Suppressor macrophage treated with lipopolysaccharide for 1 hour (primary cell): Measurements from ENCODE around the gene FOSL2.
A peak's percentile ranks its signal among the peaks of the same experiment; 100 is the strongest.

Experiments used
- DNase-seq, 3 donors: peaks; one replicate each; pipeline ENCODE4 v3.0.0-alpha.2; 2020 to 2022

The FOSL2 gene

GRCh38 chr2:28413899-28414295 is 21.2 kb downstream of the FOSL2 start:
- no peak for DNase-seq

DNA sequence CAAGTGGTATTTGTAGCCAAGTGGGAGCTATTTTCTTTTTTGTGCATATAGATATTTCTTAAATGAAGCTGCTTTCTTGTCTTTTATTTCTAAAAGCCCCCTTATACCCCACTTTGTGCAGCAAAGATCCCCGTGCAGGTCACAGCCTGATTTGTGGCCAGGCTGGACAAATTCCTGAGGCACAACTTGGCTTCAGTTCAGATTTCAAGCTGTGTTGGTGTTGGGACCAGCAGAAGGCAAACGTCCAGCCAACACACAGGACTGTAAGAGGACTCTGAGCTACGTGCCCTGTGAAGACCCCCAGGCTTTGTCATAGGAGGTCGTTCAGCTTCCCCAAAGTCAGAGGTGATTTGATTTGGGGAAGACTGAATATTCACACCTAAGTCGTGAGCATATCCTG is 21.9 kb downstream of the FOSL2 start:
- DNase-seq, result no peak

- DNase-seq, result no peak
These were observed 22.4 kb downstream of the FOSL2 start for GRCh38 chr2:28415010-28415409.

- DNase-seq, result no peak
These were observed 23.1 kb downstream of the FOSL2 start for GRCh38 chr2:28415715-28416114.

DNA sequence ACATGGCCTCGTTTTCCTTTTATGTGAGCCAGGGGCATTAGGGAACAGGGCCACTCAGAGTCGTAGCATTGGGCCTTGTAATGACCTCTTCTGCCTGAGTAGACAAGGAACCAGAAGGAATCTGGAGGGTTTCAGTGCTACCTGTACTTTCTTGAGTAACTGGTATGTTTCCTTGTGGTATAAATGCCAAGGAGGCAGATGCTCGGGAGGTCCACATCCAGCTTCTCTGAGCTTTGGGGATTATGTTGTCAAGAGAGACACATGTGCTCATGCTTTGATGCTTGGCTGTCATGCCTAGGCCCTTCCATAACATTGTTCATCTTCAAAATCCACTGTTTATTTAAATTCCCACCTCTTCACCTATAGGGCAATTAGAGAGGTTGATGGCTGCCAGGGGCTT is 26.3 kb downstream of the FOSL2 start:
- DNase-seq, result no peak

GRCh38 chr2:28419443-28420270 is 27.0 kb downstream of the FOSL2 start:
- DNase-seq, result peak in 1 of 3 donors; percentile 21

DNA sequence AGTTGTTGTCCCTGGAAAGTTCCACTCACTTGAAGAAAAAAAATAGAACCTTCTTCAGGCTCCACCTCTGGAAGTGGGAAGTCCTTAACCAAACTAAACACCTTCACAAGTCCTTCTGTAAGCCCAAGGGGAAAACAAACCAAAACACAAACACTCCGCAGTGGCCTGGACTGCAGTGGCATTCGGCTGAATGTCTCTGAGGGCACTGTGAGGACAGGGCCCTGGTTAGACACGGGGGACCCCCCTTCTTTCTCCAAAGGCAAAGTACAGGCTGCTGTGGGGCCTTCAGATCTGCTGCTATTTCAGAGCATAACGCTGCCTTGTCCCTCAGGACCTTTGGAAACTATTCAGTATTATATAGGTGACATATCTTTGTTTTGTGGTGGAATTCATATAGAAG is 28.1 kb downstream of the FOSL2 start:
- DNase-seq, result peak in 1 of 3 donors; percentile 19

GRCh38 chr2:28422908-28423741 is 30.5 kb downstream of the FOSL2 start:
- peak in 1 of 3 donors; percentile 19 for DNase-seq

GRCh38 chr2:28423856-28424605 is 31.4 kb downstream of the FOSL2 start:
- peak; percentile 70 to 71 (median 71) for DNase-seq

DNA sequence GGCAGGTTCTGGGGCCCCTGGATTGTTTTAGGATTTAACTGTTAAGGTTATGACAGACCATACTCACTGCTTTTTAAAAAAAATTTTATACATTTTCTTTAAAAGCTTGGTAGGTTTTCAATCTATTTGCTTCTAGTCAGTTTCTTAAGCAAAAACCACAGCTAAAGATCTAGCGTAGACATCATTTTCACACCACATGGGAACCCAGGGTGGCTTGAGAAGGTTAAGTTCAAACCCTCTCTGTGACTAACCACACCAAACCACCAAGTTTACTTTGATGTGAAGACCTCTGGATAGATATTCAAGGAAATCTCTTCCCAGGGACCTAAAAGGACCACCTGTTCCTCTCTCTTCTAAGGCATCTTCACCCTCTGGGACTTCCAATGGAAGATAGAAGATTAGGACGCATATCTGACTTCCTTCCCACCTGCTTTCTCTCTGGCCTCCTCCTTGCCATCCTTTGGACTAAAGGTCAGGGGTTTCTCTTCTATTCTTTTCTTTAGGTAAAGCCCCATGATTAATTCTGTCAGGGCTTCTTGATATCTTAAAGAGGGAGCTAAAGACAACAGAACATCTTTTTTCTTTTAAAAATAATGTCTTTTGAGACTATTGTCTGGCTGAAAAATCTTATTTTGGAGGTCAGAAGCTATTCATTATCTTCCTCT is 32.3 kb downstream of the FOSL2 start:
- DNase-seq, result no peak

GRCh38 chr2:28425464-28425835 is 32.8 kb downstream of the FOSL2 start:
- peak; percentile 77 to 88 (median 87) for DNase-seq

DNA sequence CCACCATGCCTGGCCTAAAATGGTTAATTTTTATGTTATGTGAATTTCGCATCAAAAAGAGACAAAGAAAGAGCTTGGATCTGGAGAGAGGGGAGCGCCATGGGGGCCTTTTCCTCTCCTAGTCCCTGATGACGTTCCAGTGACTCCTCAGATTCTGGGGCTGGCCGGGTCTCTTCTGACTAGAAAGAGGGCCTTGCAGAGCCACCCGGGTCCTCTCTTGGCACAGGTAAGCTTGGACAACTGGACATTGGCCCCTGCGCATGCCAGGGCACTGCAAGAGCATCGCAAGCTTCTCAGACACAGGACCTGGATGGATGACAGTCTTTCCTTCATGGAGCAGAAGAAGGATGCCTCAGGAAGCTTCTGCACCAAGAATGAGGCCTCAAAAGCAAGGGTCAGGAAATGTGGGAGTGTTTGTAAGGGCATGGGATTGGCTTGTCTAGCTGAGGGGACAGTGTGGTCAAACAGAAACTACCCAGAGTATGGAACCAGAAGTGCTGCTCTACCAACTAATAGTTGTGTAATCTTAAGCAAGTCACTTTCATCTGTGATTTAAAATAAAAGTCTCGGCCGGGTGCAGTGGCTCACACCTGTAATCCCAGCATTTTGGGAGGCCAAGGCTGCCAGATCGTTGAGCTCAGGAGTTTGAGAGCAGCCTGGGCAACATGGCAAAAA is 35.2 kb downstream of the FOSL2 start:
- DNase-seq, result peak in 1 of 3 donors; percentile 47

GRCh38 chr2:28428486-28428885 is 35.8 kb downstream of the FOSL2 start:
- DNase-seq, result no peak

DNA sequence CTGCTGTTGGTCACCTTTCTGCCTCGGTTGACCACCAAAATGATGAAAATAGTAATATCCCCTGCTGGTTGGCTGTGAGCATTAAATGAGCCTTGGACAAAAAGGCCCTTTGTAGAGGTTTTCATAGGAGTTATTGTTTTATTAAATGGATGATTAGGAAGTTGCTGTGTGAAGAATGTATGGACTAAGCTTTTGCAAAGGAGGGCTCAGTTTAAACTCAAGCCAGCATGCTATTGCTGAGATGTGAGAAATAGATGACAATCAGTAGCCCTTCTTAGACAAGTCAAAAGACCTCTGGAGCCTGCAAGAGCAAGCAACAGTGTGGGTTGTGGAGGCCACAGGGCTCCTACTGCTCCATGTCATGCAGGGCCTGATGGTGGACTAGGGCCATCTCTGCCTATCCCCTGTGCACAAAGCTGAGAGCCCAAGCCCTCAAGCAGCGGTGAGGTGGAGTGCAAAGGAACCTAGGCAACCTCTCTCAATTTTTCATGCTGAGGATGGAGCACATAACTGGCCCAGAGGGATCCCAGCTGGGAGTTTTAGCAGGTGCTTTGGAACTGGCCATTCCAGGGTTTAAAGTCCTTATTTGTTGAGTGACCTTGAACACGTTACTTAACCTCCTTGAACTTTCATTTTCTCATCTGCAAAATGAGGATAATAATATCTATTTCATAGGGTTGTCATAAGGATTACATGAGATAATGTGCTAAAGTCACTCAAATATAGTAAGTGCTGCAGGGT is 37.1 kb downstream of the FOSL2 start:
- DNase-seq, result no peak

- no peak for DNase-seq
These were observed 37.7 kb downstream of the FOSL2 start for GRCh38 chr2:28430377-28430765.

GRCh38 chr2:28430788-28431418 is 38.2 kb downstream of the FOSL2 start:
- DNase-seq, result no peak

- DNase-seq, result no peak
These were observed 39.1 kb downstream of the FOSL2 start for GRCh38 chr2:28431741-28432140.

GRCh38 chr2:28432362-28432761 is 39.7 kb downstream of the FOSL2 start:
- peak; percentile 73 to 82 (median 79) for DNase-seq

- no peak for DNase-seq
These were observed 40.6 kb downstream of the FOSL2 start for GRCh38 chr2:28433215-28433614.

- DNase-seq, result no peak
These were observed 41.4 kb downstream of the FOSL2 start for GRCh38 chr2:28433935-28434599.
